GM18505 (cell line): ENCODE results near the gene SLBP.

Source experiments
- ATAC-seq: cut with Tn5 transposase; IDR thresholded peaks from one replicate; pipeline ENCODE4 v1.9.1; 2021; ENCODE audit not compliant: unreplicated experiment
- POLR2A ChIP-seq: IDR thresholded peaks from 4 replicates; pipeline ENCODE4 v1.6.1; 2011; ENCODE audit warnings: borderline replicate concordance; ENCODE audit not compliant: insufficient read depth, insufficient read length; ENCODE audit errors: extremely low read depth

SLBP gene

GRCh38 chr4:1659104-1660043 lies 52.7 kb downstream of the SLBP start:
- no peak for TF ChIP-seq POLR2A
- no peak for ATAC-seq

GRCh38 chr4:1658581-1658980 lies 53.5 kb downstream of the SLBP start:
- no peak for TF ChIP-seq POLR2A
- ATAC-seq = no peak

- no peak for TF ChIP-seq POLR2A
- ATAC-seq = no peak
Observed at GRCh38 chr4:1658146-1658545, 54.0 kb downstream of the SLBP start.

GRCh38 chr4:1656986-1657385 lies 55.1 kb downstream of the SLBP start:
- no peak for ATAC-seq
- TF ChIP-seq POLR2A = no peak

- no peak for TF ChIP-seq POLR2A
- ATAC-seq = no peak
Observed at GRCh38 chr4:1656132-1656531, 56.0 kb downstream of the SLBP start.

GRCh38 chr4:1655676-1656075 lies 56.4 kb downstream of the SLBP start:
- ATAC-seq = no peak
- no peak for TF ChIP-seq POLR2A

- no peak for ATAC-seq
- no peak for TF ChIP-seq POLR2A
Observed at GRCh38 chr4:1655081-1655480, 57.0 kb downstream of the SLBP start.

GRCh38 chr4:1654216-1654955 lies 57.7 kb downstream of the SLBP start:
- ATAC-seq = no peak
- TF ChIP-seq POLR2A = no peak

- no peak for ATAC-seq
- TF ChIP-seq POLR2A = no peak
Observed at GRCh38 chr4:1653776-1654175, 58.3 kb downstream of the SLBP start.

- ATAC-seq = no peak
Observed at GRCh38 chr4:1652088-1652487, 60.0 kb downstream of the SLBP start.

GRCh38 chr4:1651609-1652008 lies 60.5 kb downstream of the SLBP start:
- no peak for TF ChIP-seq POLR2A

More at GRCh38 chr4:1652088-1652487, 60.0 kb downstream of the SLBP start:
- TF ChIP-seq POLR2A = no peak

GRCh38 chr4:1648962-1649361 lies 63.2 kb downstream of the SLBP start:
- TF ChIP-seq POLR2A = no peak
- no peak for ATAC-seq

More at GRCh38 chr4:1651609-1652008, 60.5 kb downstream of the SLBP start:
- ATAC-seq = no peak

- TF ChIP-seq POLR2A = no peak
Observed at GRCh38 chr4:1647432-1647831, 64.7 kb downstream of the SLBP start.

GRCh38 chr4:1646690-1647089 lies 65.4 kb downstream of the SLBP start:
- no peak for TF ChIP-seq POLR2A
- no peak for ATAC-seq

More at GRCh38 chr4:1647432-1647831, 64.7 kb downstream of the SLBP start:
- ATAC-seq = no peak
